Mesenteric fat pad (tissue), 1 donor: ENCODE data around the gene ATG10. TPM values are rescaled to one million over a fixed set of nuclear protein-coding genes. Genes with fewer than 3 reads are reported as not detected.
"Not testable (repeated sequence)": the region's sequence is repeated elsewhere in the genome, so short reads cannot be mapped to it uniquely, and the experiment has no call there.

Experiments
- DNase-seq: peaks from one replicate; pipeline ENCODE4 v3.0.0-alpha.2; 2020; ENCODE audit warnings: low spot score
- total RNA-seq: library from RNA; stranded (reverse); fragmentation: NEBNext Ultra II Directional; extraction: Animal tissue kit (Norgen Biotek cat#: 25700); gene quantifications from one replicate; pipeline ENCODE4 v1.2.1, GENCODE V29; 2021
- donor health status: DM: yes; HTN: yes; CAD: no.

Gene ATG10
- total RNA-seq, 1 donor from 2014 or later: 4.9 TPM

DNA sequence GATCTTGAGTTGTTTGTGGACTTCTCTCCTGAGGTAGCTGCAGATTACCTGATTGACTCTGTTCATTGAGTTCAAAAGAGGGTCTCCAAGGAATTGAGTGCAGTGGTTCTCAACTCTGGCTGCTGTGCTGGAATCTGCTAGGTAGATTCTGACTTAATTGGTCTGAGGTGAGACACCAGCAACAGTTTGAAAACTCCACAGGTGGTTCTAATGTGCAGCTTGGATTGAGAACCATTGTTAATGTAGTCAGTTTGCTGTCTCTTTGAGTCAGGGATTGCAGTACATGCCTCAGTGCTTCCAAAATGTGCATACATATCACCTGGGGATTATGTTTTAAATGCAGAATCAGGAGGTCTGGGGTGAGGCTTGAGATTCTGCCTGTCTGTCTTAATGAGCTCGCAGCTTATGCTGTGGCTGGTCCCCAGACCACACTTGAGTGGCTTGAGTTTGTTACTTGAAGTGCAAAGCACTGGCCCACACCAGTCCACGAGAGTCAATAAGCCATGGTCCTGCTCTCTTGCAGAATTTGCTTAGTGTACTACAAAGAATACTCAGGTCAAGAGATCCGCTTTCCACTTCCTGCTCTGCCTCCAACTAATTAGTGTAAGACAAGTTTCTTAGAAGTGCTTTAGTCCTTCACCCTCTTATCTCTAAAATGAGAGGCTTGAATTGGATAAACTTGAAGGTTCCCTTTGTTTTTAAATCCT lies 82.3 kb downstream of the ATG10 start:
- no peak for DNase-seq

GRCh38 chr5:82057051-82057450 lies 85.2 kb downstream of the ATG10 start:
- DNase-seq: no peak

GRCh38 chr5:82058710-82059109 lies 86.9 kb downstream of the ATG10 start:
- DNase-seq: no peak

- DNase-seq: no peak
Observed at GRCh38 chr5:82066791-82067190, 95.0 kb downstream of the ATG10 start.

DNA sequence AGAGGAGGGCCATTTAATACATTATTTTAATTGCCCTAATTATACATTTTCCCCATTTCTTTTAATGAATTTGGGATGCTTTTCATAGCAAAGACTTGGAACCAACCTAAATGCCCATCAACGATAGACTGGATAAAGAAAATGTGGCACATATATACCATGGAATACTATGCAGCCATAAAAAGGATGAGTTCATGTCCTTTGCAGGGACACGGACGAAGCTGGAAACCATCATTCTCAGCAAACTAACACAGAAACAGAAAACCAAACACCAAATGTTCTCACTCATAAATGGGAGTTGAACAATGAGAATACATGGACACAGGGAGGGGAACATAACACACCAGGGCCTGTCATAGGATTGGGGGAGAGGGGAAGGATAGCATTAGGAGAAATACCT lies 96.2 kb downstream of the ATG10 start:
- DNase-seq: not testable (repeated sequence)

- DNase-seq: no peak
Observed at GRCh38 chr5:82068723-82069122, 96.9 kb downstream of the ATG10 start.

DNA sequence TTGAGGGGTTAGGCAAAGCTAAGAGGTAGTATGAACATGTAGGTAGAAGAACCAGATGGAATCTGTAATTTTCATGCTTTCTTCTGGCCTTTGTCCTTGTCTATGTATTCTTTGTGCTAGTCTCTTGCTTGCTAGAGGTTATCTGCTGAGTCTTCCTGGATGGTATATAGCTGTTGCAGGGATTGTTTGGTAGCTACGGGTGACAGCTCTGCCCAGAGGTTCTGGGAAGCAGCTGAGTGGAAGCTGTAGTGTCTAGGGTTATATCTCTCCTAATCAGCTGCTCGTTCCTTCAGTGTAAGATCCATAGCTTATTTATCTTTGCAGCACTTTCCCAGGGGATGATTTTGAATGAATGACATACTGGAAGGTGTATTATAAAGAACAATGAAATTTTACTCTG lies 100.3 kb downstream of the ATG10 start:
- DNase-seq: no peak

GRCh38 chr5:82073179-82073578 lies 101.4 kb downstream of the ATG10 start:
- DNase-seq: no peak

- no peak for DNase-seq
Observed at GRCh38 chr5:82074950-82075349, 103.1 kb downstream of the ATG10 start.

DNA sequence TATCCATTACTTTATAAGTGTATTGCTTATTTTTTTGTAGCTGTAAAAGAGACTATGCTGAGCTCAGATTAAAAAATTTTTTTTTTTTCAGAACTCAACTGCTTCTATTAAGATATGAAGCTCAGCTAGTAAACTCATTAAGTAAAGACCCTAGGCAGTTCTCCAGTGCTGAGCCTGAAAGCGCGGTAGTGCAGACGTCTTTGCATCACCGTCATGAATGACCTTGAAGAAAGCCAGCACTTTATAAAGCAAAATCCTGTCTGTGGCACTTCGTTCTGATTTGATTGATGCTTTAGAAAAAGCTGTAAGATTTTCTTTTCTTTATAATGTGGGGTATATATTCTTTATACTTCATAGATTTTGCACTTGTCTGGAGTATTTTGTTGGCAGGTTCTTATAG lies 105.7 kb downstream of the ATG10 start:
- DNase-seq: no peak

DNA sequence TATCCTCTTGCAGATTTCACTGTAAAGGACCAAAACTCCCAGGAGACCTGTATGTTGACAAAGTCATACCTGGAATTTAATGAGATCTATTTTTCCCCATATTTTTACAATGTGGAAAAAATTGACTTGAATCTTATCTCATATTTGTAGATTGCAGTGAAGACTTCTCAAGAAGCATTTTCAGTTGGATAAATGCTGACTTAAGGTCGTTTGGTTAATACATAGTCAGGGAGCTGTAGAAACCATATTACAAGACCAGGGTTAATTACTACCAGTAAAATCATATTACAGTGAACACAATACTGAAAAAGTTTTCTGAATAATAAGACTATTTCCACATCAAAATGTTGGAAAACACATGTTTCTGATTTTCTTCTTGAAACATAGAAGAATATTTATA lies 119.8 kb downstream of the ATG10 start:
- DNase-seq: no peak

DNA sequence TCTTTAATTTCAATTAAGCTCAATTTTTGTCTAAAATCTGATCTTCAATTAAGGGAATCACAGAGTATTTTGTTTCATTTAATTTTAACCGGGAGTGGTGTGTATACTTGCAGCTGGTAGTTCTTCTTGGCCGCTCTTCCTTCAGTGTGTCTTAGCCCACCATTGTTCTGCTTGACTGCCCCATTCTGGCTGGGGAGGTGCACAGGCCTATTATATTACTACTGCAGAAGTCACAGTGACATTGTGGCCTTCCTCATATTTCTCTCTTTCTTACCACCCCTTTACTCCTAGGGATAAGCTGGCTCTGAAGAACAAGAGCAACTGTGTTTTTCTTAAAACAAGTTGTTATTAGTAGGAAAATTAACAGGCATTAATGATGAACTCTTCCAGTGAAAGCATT lies 123.7 kb downstream of the ATG10 start:
- DNase-seq: no peak

DNA sequence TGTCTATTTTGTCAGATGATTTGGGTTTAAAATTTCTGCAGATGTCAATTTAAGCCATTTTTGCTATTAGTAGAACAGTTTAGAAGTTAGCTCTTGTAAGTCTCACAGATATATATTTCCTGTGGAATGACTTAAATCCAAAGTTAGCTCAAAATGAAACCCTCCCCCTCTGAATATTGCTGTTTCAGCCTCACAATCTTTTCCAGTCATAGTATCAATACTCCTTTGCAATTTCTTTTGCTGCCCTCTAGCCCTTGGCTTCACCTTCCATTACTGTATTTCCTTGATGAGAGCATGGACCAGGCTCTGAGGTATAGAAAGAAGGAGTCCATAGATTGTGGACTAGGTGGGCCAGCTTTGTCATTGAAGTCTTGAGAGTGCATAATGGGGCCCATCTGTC lies 124.4 kb downstream of the ATG10 start:
- no peak for DNase-seq

GRCh38 chr5:82100303-82101077 lies 128.7 kb downstream of the ATG10 start:
- DNase-seq: no peak

DNA sequence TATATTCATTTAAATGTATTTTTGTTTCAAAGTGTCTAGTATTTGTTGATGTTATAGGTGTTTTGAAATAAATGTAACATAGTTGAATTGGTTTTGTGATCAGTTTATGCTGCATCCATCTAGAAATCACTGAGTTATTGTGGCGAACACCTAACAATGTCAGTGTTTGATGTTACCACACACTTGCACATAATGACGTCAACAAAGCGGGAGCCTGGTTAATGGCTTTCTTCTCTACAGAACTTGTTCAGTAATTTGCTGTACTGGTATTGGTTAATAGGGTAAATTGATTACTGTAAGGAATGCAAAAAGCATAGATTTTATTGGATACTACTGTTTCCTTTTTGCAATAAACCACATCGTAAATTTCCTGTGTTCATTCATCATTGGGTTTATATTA lies 133.0 kb downstream of the ATG10 start:
- no peak for DNase-seq

- DNase-seq: no peak
Observed at GRCh38 chr5:82105457-82105856, 133.6 kb downstream of the ATG10 start.

- no peak for DNase-seq
Observed at GRCh38 chr5:82106207-82106606, 134.4 kb downstream of the ATG10 start.

DNA sequence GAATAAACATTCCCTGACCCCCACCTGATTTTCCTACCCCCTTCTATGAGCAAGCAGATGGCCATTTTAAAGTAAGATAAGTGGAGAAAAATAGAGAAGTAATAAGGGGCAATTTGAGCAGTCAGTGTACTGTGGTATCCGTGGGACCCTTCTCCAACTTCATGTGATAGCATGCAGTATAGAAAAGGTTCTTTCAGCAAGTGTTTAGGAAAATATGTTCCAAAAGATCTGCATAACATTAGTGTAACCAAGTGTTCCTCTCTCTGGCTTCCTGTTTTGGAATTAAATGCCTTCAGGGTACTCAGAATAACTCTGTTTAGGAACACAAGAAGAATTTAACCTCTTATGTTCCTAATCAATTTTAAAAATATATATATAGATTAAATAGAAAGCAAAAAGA lies 134.9 kb downstream of the ATG10 start:
- DNase-seq: no peak

GRCh38 chr5:82107267-82107666 lies 135.4 kb downstream of the ATG10 start:
- DNase-seq: no peak

- DNase-seq: no peak
Observed at GRCh38 chr5:82109013-82109412, 137.2 kb downstream of the ATG10 start.

GRCh38 chr5:82109915-82110314 lies 138.1 kb downstream of the ATG10 start:
- DNase-seq: not testable (repeated sequence)

- DNase-seq: no peak
Observed at GRCh38 chr5:82111191-82111590, 139.4 kb downstream of the ATG10 start.

DNA sequence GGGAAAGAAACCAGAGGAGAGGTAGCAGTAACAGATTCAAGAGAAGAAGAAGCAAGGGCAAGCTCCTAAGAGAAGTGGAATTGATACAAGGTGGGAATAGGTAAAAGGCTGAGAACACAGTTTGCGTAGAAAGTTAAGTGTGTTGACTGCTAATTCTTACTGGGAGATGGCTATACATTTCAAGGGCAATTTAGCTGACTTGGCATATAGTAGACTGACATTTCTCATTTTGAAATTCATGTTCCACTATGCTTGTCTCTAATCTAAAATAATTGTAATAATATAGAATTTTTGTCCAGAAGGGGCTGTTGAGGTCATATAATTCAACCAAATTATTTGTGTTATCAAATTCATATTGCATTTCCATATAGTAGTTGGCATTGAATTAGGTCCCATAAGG lies 144.0 kb downstream of the ATG10 start:
- no peak for DNase-seq
